Neural crest cell (in vitro differentiated cells): ENCODE results near the gene MAGI2. TPM values are rescaled to one million over a fixed set of nuclear protein-coding genes. Genes with fewer than 3 reads are reported as not detected.
A peak's percentile ranks its signal among the peaks of the same experiment; 100 is the strongest.

Experiments
- DNase-seq: peaks from one replicate; pipeline ENCODE4 v3.0.0; 2021; ENCODE audit warnings: low read depth, mixed read lengths, low spot score
- H3K27ac Mint-ChIP-seq: one replicate; pipeline ENCODE4 v1.8.0; 2021; ENCODE audit warnings: mild to moderate bottlenecking, mixed read lengths; ENCODE audit not compliant: unreplicated experiment
- H3K27me3 Mint-ChIP-seq: 2 replicates; pipeline ENCODE4 v1.8.0; 2021; ENCODE audit warnings: low read depth, mild to moderate bottlenecking, mixed read lengths
- H3K36me3 Mint-ChIP-seq: 2 replicates; pipeline ENCODE4 v1.8.0; 2021; ENCODE audit warnings: low read depth, mild to moderate bottlenecking, mixed read lengths
- H3K4me1 Mint-ChIP-seq: 2 replicates; pipeline ENCODE4 v1.8.0; 2021; ENCODE audit warnings: mixed read lengths
- H3K4me3 Mint-ChIP-seq: one replicate; pipeline ENCODE4 v1.8.0; 2021; ENCODE audit warnings: mild to moderate bottlenecking, mixed read lengths
- H3K9me3 Mint-ChIP-seq: 2 replicates; pipeline ENCODE4 v1.8.0; 2021; ENCODE audit warnings: mixed read lengths
- CTCF ChIP-seq: fragments of 200-600 bp; sonication (generic); conservative IDR thresholded peaks from 2 replicates; pipeline ENCODE4 v1.5.0; 2021; ENCODE audit warnings: antibody characterized with exemption, mild to moderate bottlenecking
- total RNA-seq: library from RNA; stranded (reverse); gene quantifications from 2 replicates; pipeline ENCODE4 v1.2.1, GENCODE V29; 2021

Gene MAGI2
- total RNA-seq, 1 donor from 2014 or later = 10.0 TPM

- no peak overlapping the region for H3K4me3 Mint-ChIP-seq
- peaks cover 6% of the 10 kb centered on the region for H3K36me3 Mint-ChIP-seq
- DNase-seq = no peak
- no peak overlapping the region for H3K27ac Mint-ChIP-seq
- H3K27me3 Mint-ChIP-seq = no peaks in the 10 kb centered on the region
- peaks cover 15% of the 10 kb centered on the region for H3K4me1 Mint-ChIP-seq
- H3K9me3 Mint-ChIP-seq = peaks cover 2% of the 10 kb centered on the region
- TF ChIP-seq CTCF = no peak
Observed at GRCh38 chr7:78543976-78544375, 909.5 kb downstream of the MAGI2 start.

GRCh38 chr7:78542981-78543380 lies 910.5 kb downstream of the MAGI2 start:
- no peak overlapping the region for H3K27ac Mint-ChIP-seq

GRCh38 chr7:78542541-78542940 lies 910.9 kb downstream of the MAGI2 start:
- peaks cover 10% of the 10 kb centered on the region for H3K9me3 Mint-ChIP-seq
- H3K4me1 Mint-ChIP-seq = peaks cover 15% of the 10 kb centered on the region
- TF ChIP-seq CTCF = no peak
- DNase-seq = no peak
- H3K27ac Mint-ChIP-seq = peak overlapping the region; percentile 70
- peaks cover 15% of the 10 kb centered on the region for H3K36me3 Mint-ChIP-seq
- no peaks in the 10 kb centered on the region for H3K27me3 Mint-ChIP-seq
- no peak overlapping the region for H3K4me3 Mint-ChIP-seq

More at GRCh38 chr7:78542981-78543380, 910.5 kb downstream of the MAGI2 start:
- Mint-ChIP-seq H3K27me3 (no peaks in the 10 kb centered on the region), H3K4me1 (peaks cover 15% of the 10 kb centered on the region), H3K36me3 (peaks cover 11% of the 10 kb centered on the region), H3K9me3 (peaks cover 5% of the 10 kb centered on the region), H3K4me3 (no peak overlapping the region)
- no peak for DNase-seq
- TF ChIP-seq CTCF = no peak

GRCh38 chr7:78539825-78540224 lies 913.6 kb downstream of the MAGI2 start:
- no peaks in the 10 kb centered on the region for H3K27me3 Mint-ChIP-seq
- DNase-seq = no peak
- no peak overlapping the region for H3K4me3 Mint-ChIP-seq
- H3K36me3 Mint-ChIP-seq = peaks cover 21% of the 10 kb centered on the region
- no peak for TF ChIP-seq CTCF
- no peak overlapping the region for H3K27ac Mint-ChIP-seq
- peaks cover 15% of the 10 kb centered on the region for H3K9me3 Mint-ChIP-seq
- H3K4me1 Mint-ChIP-seq = peaks cover 20% of the 10 kb centered on the region

- Mint-ChIP-seq H3K36me3 (peaks cover 23% of the 10 kb centered on the region), H3K4me1 (peaks cover 6% of the 10 kb centered on the region), H3K9me3 (peaks cover 18% of the 10 kb centered on the region), H3K4me3 (no peak overlapping the region), H3K27me3 (no peaks in the 10 kb centered on the region), H3K27ac (no peak overlapping the region)
- no peak for DNase-seq
- TF ChIP-seq CTCF = no peak
Observed at GRCh38 chr7:78535655-78536054, 917.8 kb downstream of the MAGI2 start.

GRCh38 chr7:78530351-78530750 lies 923.1 kb downstream of the MAGI2 start:
- H3K27ac Mint-ChIP-seq = no peak overlapping the region
- H3K4me1 Mint-ChIP-seq = peaks cover 11% of the 10 kb centered on the region
- no peaks in the 10 kb centered on the region for H3K27me3 Mint-ChIP-seq
- H3K36me3 Mint-ChIP-seq = peaks cover 2% of the 10 kb centered on the region
- no peak for DNase-seq
- TF ChIP-seq CTCF = no peak
- H3K4me3 Mint-ChIP-seq = no peak overlapping the region
- peaks cover 2% of the 10 kb centered on the region for H3K9me3 Mint-ChIP-seq
